ENCODE measurements around the gene CHST11. TPM values are rescaled to one million over a fixed set of nuclear protein-coding genes. Genes with fewer than 3 reads are reported as not detected.

The CHST11 gene
- total and polyA plus RNA-seq, 2 of the 4 experiments (the other 2 are of a cell fraction) = 1.4 to 2.7 TPM

DNA sequence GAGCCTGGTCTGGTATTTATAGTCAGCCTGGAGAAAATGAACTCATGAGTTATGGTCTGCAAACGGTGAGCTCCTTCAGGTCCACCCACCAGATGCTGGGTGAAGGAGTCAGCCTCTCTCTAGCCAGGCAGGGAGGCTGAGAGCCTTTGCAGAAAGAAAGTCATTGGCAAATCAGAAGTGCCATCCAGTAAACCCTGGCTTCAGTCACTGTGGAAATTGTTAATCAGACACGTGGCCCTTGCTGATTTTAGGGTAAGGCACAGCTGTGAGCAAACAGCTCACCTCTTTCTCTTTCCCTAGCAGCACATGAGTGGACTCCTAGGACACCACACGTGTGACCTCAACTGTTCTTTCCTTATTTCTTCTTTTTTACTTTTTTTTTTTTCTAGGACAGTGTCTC, 44.9 kb downstream of the CHST11 start:
- Histone ChIP-seq H3K27me3 (ENCODE audit: control insufficient read depth, insufficient read depth, low read length) (peaks cover 23% of the 10 kb centered on the region), H3K36me3 (ENCODE audit: control insufficient read depth, insufficient read depth, low read length) (no peaks in the 10 kb centered on the region), H2BK5ac (ENCODE audit: low read depth, low read length, poor library complexity, severe bottlenecking) (no peak overlapping the region), H3K4ac (ENCODE audit: low read depth, low read length) (no peak overlapping the region), H3K9me3 (ENCODE audit: control insufficient read depth, insufficient read depth, low read length) (no peaks in the 10 kb centered on the region; the same call in 1 of the 2 replicates), H3K27ac (ENCODE audit: insufficient read depth, low read length) (no peak overlapping the region), H2BK120ac (ENCODE audit: low read depth, low read length) (no peak overlapping the region), H3K4me2 (ENCODE audit: low read depth, low read length) (no peak overlapping the region), H3K4me1 (ENCODE audit: control insufficient read depth, insufficient read depth, low read length) (peaks cover 2% of the 10 kb centered on the region; the same call in 1 of the 2 replicates), H2BK20ac (ENCODE audit: low read depth, low read length) (no peak overlapping the region), H2AK9ac (replicated peaks; ENCODE audit: low read depth, low read length, poor library complexity) (no peak overlapping the region), H2AFZ (replicated peaks; ENCODE audit: low read length, poor library complexity) (no peak overlapping the region), H3K79me1 (ENCODE audit: low read depth in 1 of 2, low read length in 2 of 2) (no peaks in the 10 kb centered on the region), H3K23ac (ENCODE audit: low read depth, low read length) (no peak overlapping the region), H4K5ac (ENCODE audit: low read depth, low read length) (no peak overlapping the region), H4K8ac (ENCODE audit: low read depth in 2 of 2, low read length in 2 of 2) (no peak overlapping the region), H2BK15ac (ENCODE audit: low read depth, low read length) (no peak overlapping the region), H3K14ac (replicated peaks; ENCODE audit: low read depth, low read length) (no peak overlapping the region), H3K9ac (ENCODE audit: low read depth, low read length) (no peak overlapping the region), H2AK5ac (ENCODE audit: low read depth, low read length) (no peak overlapping the region), H3K9me1 (ENCODE audit: insufficient read depth, low read length) (no peaks in the 10 kb centered on the region; the same call in 1 of the 2 replicates), H3K18ac (ENCODE audit: low read depth, low read length) (no peak overlapping the region), H3K4me3 (ENCODE audit: insufficient read depth, low read depth, low read length) (no peak overlapping the region), H4K20me1 (ENCODE audit: insufficient read depth, low read length) (no peaks in the 10 kb centered on the region), H4K91ac (ENCODE audit: insufficient read depth, low read depth, low read length) (no peak overlapping the region), H3K56ac (ENCODE audit: extremely low read depth, insufficient read depth, low read length) (no peak overlapping the region)
- ATAC-seq (ENCODE audit: low read depth) (no peak), DNase-seq (no peak)
- ChIA-PET CTCF (no interaction called here), POLR2A (ENCODE audit: unreplicated experiment) (no interaction called here)
- TF ChIP-seq MAFK (IDR thresholded peaks at IDR 0.05; ENCODE audit: low read depth, low read length) (no peak), RAD21 (IDR thresholded peaks at IDR 0.05; ENCODE audit: low read length) (no peak), RFX5 (IDR thresholded peaks at IDR 0.05; ENCODE audit: low read depth, low read length) (no peak), POLR2A (IDR thresholded peaks at IDR 0.05; ENCODE audit: low read depth, low read length) (no peak), FOS (IDR thresholded peaks at IDR 0.05; ENCODE audit: low read depth, low read length) (no peak)
- TF ChIP-seq, protein P1, sequence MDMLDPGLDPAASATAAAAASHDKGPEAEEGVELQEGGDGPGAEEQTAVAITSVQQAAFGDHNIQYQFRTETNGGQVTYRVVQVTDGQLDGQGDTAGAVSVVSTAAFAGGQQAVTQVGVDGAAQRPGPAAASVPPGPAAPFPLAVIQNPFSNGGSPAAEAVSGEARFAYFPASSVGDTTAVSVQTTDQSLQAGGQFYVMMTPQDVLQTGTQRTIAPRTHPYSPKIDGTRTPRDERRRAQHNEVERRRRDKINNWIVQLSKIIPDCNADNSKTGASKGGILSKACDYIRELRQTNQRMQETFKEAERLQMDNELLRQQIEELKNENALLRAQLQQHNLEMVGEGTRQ (IDR thresholded peaks at IDR 0.05; ENCODE audit: low read depth, low read length) = no peak
- intact Hi-C loops (cut with micrococcal nuclease) (no loop called here), in situ Hi-C loops (cut with MboI; ENCODE audit: low sequenced_read_pairs) (no loop called here), dilution Hi-C loops (cut with HindIII; ENCODE audit: low sequenced_read_pairs, unreplicated experiment) (no loop called here)
- no CpG with 5 or more reads among the region's 3 CpGs for WGBS, 2 experiments (ENCODE audit: extremely low coverage in 2 of 2, insufficient read length in 1 of 2)
- BruUV-seq (replicated peaks) = no TSS peak
